ENCODE data around the gene LXN. TPM values are rescaled to one million over a fixed set of nuclear protein-coding genes. Genes with fewer than 3 reads are reported as not detected.

The LXN gene
- 19.3 TPM for polyA plus RNA-seq (2012; ENCODE audit: missing spikeins)

- FAIRE-seq (peak; percentile 96), DNase-seq (ENCODE audit: insufficient read length) (peak; percentile 74)
- TF ChIP-seq POLR2AphosphoS5 (IDR thresholded peaks at IDR 0.05; ENCODE audit: low read depth, low read length) (peak; percentile 77), POLR2A (IDR thresholded peaks at IDR 0.05; ENCODE audit: low read depth, low read length) (peak; percentile 82), TAF1 (IDR thresholded peaks at IDR 0.05; ENCODE audit: borderline replicate concordance, low read depth, low read length) (peak; percentile 60; the same call in 1 of the 2 replicates)
Observed at GRCh38 chr3:158672215-158673176, at the start of gene LXN. TSS of gene LXN (minus strand) at chr3:158672648. CDS start at chr3:158672478, 170 bp downstream.

- no peak for DNase-seq (ENCODE audit: insufficient read length)
- TF ChIP-seq POLR2AphosphoS5 (IDR thresholded peaks at IDR 0.05; ENCODE audit: low read depth, low read length) (no peak), POLR2A (IDR thresholded peaks at IDR 0.05; ENCODE audit: low read depth, low read length) (no peak), TAF1 (IDR thresholded peaks at IDR 0.05; ENCODE audit: borderline replicate concordance, low read depth, low read length) (no peak)
- no peak for FAIRE-seq
Observed at GRCh38 chr3:158722108-158722507, 49.7 kb upstream of the LXN start.

GRCh38 chr3:158718490-158719170 is 46.2 kb upstream of the LXN start:
- FAIRE-seq (no peak), DNase-seq (ENCODE audit: insufficient read length) (no peak)
- no peak for TF ChIP-seq TAF1 (IDR thresholded peaks at IDR 0.05; ENCODE audit: borderline replicate concordance, low read depth, low read length)
- no peak for TF ChIP-seq POLR2A (IDR thresholded peaks at IDR 0.05; ENCODE audit: low read depth, low read length)
- TF ChIP-seq POLR2AphosphoS5 (IDR thresholded peaks at IDR 0.05; ENCODE audit: low read depth, low read length), result no peak

GRCh38 chr3:158717576-158717975 is 45.1 kb upstream of the LXN start:
- FAIRE-seq (no peak), DNase-seq (ENCODE audit: insufficient read length) (no peak)
- TF ChIP-seq TAF1 (IDR thresholded peaks at IDR 0.05; ENCODE audit: borderline replicate concordance, low read depth, low read length), result no peak
- no peak for TF ChIP-seq POLR2AphosphoS5 (IDR thresholded peaks at IDR 0.05; ENCODE audit: low read depth, low read length)
- TF ChIP-seq POLR2A (IDR thresholded peaks at IDR 0.05; ENCODE audit: low read depth, low read length), result no peak

GRCh38 chr3:158713094-158713499 is 40.6 kb upstream of the LXN start:
- DNase-seq (ENCODE audit: insufficient read length) (no peak), FAIRE-seq (no peak)
- TF ChIP-seq TAF1 (IDR thresholded peaks at IDR 0.05; ENCODE audit: borderline replicate concordance, low read depth, low read length) (no peak), POLR2AphosphoS5 (IDR thresholded peaks at IDR 0.05; ENCODE audit: low read depth, low read length) (no peak), POLR2A (IDR thresholded peaks at IDR 0.05; ENCODE audit: low read depth, low read length) (no peak)

- DNase-seq (ENCODE audit: insufficient read length), result no peak
- TF ChIP-seq POLR2A (IDR thresholded peaks at IDR 0.05; ENCODE audit: low read depth, low read length), result no peak
- TF ChIP-seq POLR2AphosphoS5 (IDR thresholded peaks at IDR 0.05; ENCODE audit: low read depth, low read length), result no peak
- TF ChIP-seq TAF1 (IDR thresholded peaks at IDR 0.05; ENCODE audit: borderline replicate concordance, low read depth, low read length), result no peak
- no peak for FAIRE-seq
Observed at GRCh38 chr3:158712443-158712842, 40.0 kb upstream of the LXN start.

- TF ChIP-seq TAF1 (IDR thresholded peaks at IDR 0.05; ENCODE audit: borderline replicate concordance, low read depth, low read length) (no peak), POLR2A (IDR thresholded peaks at IDR 0.05; ENCODE audit: low read depth, low read length) (no peak), POLR2AphosphoS5 (IDR thresholded peaks at IDR 0.05; ENCODE audit: low read depth, low read length) (no peak)
- DNase-seq (ENCODE audit: insufficient read length) (no peak), FAIRE-seq (no peak)
Observed at GRCh38 chr3:158711886-158712285, 39.4 kb upstream of the LXN start.

GRCh38 chr3:158710601-158711000 is 38.2 kb upstream of the LXN start:
- no peak for DNase-seq (ENCODE audit: insufficient read length)
- no peak for TF ChIP-seq TAF1 (IDR thresholded peaks at IDR 0.05; ENCODE audit: borderline replicate concordance, low read depth, low read length)
- TF ChIP-seq POLR2A (IDR thresholded peaks at IDR 0.05; ENCODE audit: low read depth, low read length), result no peak
- FAIRE-seq, result no peak

- no peak for FAIRE-seq
- no peak for DNase-seq (ENCODE audit: insufficient read length)
- TF ChIP-seq POLR2A (IDR thresholded peaks at IDR 0.05; ENCODE audit: low read depth, low read length), result no peak
- TF ChIP-seq POLR2AphosphoS5 (IDR thresholded peaks at IDR 0.05; ENCODE audit: low read depth, low read length), result no peak
Observed at GRCh38 chr3:158709666-158710083, 37.2 kb upstream of the LXN start.

- TF ChIP-seq POLR2A (IDR thresholded peaks at IDR 0.05; ENCODE audit: low read depth, low read length), result no peak
- no peak for TF ChIP-seq POLR2AphosphoS5 (IDR thresholded peaks at IDR 0.05; ENCODE audit: low read depth, low read length)
- TF ChIP-seq TAF1 (IDR thresholded peaks at IDR 0.05; ENCODE audit: borderline replicate concordance, low read depth, low read length), result no peak
- FAIRE-seq, result no peak
- no peak for DNase-seq (ENCODE audit: insufficient read length)
Observed at GRCh38 chr3:158703566-158703965, 31.1 kb upstream of the LXN start.

- FAIRE-seq (no peak), DNase-seq (ENCODE audit: insufficient read length) (no peak)
Observed at GRCh38 chr3:158702815-158703481, 30.5 kb upstream of the LXN start.

More at GRCh38 chr3:158702815-158703481, 30.5 kb upstream of the LXN start:
- TF ChIP-seq POLR2A (IDR thresholded peaks at IDR 0.05; ENCODE audit: low read depth, low read length) (no peak), POLR2AphosphoS5 (IDR thresholded peaks at IDR 0.05; ENCODE audit: low read depth, low read length) (no peak), TAF1 (IDR thresholded peaks at IDR 0.05; ENCODE audit: borderline replicate concordance, low read depth, low read length) (no peak)

Data from GM12892 (cell line).